NOMO-1 (cell line): Measurements from ENCODE around the gene MCF2L.

Experiments used
- DNase-seq, 2 experiments: peaks; one replicate each; lab custom pipeline; 2025; ENCODE audit not compliant: unreplicated experiment in 2 of 2; lab: John Stamatoyannopoulos, UW

MCF2L gene

DNA sequence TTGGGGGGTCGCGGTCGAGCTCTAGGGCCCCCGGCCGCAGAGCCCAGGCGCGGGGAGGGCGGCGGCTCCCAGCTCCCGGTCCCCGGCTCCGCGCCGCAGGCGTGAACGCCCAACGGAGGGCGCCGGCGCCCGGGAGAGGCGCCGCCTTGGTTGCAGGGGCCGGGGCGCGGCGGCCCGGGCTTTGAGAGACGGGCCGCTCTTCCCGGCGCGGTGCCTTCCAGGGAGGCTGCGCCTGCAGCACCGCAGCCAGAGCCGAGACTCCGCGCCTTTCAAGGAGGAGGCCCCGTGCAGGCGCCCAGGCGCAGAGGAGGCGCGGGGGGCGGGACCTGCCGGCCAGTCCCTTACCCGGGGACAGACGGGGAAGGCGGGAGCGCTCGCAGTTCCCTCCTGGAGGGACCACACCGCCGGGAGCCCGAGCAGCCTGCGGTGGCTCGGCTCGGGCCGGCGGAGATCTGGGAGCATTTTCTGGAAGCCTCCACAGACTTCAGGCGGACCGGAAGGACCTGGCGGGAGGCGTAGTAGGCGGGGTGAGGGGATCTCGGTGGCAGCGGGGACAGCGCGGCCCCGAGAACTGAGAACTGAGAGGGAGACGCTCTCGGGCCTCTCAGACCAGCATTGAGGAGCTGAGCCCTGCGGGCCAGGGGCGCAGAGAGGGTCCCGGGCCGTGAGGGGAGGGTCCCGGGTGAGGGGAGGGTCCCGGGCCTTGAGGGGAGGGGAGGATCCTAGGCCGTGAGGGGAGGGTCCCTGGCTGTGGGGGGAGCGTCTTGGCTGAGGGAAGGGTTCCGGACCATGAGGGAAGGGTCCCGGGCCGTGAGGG is 25.5 kb upstream of the MCF2L start:
- peak in 1 of 2 experiments; percentile 43 for DNase-seq

DNA sequence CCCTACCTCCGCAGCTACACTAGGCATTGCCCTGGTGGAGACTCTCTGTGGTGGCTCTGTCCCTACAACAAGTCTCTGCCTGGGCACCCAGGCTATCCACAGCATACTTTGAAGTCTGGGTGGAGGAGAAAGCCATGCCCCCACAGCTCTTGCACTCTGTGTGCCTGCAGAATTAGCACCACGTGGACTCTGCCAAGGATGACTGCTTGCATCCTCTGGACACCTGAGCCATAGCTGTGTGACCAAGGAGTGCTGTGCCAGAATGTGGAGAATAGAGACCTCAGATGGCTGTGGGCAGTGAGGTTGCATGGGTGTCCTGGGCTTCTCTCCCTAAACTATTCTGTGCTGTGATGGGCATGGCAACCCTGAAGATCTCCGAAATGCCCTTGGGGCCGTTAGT is 21.2 kb upstream of the MCF2L start:
- DNase-seq, result no peak

- DNase-seq, result no peak
These were observed 17.2 kb upstream of the MCF2L start for GRCh38 chr13:112951674-112952371.

DNA sequence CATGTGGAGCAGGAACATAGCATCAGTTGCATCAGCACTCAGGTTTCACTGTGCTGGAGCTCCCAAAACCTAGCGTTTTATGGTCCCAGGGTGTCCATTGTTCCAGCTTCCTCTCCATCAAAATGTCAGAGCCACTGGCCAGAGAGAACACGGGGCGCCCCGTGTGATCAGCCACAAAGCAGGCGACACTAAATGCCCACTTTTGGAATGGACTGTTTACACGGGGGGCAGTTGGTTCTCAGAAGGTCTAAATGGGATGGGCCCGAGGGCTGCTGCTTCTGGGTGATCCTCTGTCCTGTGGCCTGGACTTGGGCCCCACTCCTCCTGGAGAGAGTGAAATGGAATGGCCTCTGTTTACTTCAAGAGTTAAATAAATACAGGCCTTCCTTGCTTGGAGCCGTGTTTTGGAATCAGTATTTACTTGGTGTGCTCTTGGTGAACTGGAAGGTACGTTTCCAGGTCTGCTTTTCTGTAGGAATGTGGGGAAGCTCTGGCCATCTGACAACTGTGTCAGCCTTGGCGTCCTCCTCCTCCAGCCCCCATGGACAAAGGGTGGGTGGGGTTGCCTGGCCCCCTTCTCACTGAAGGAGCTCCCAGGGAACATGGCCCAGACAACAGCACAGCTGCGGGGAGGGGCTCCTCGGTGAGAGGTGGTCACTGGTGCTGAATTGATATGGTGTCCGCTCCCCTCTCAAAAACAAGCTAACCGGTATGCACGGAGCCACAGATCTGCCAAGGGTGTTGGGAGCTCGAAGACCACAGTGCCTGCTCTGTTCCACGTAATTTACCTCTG is 16.1 kb upstream of the MCF2L start:
- no peak for DNase-seq

DNA sequence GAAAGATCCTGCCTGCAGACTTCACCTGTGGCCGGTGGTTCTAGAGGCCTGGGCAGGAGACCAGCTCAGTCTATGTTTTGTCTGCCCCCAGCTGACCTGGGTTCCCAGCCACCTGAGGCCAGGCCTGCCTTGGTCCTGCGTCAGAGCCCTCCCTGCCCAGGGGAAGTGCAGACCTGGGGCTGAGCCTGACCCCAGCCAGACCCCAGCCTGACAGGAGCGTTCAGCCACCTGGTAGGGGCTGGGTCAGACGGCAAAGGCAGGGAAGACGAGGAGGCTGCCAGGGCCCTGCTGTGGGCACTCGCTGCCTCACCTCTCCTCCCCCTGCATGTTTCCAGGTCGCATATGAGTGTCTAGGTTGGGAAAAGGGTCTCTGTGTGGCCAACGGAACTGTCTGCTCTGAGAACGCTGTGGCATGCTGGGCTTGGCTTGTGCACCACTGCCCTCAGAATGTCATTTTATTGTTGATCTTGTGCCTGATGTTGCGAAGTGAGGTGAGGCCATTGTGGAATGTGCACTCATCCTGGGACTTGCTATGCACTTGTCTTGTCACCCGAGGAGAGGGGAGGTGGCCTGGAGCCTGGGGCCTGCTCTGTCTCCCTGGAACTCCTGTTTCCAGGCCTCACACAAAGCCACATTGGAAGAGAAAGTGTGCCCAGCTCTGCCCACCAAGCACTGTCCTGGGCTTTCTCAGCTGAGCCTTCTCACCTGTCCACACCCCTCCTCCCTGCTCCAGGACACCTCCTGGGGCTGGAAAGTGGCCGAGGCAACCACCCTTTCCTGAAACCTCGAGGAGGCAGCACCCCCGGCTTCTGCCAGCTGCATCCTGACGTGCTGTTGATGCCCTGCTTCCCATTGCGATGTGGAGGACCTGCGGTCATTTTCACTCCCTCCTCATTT is 15.2 kb upstream of the MCF2L start:
- no peak for DNase-seq

DNA sequence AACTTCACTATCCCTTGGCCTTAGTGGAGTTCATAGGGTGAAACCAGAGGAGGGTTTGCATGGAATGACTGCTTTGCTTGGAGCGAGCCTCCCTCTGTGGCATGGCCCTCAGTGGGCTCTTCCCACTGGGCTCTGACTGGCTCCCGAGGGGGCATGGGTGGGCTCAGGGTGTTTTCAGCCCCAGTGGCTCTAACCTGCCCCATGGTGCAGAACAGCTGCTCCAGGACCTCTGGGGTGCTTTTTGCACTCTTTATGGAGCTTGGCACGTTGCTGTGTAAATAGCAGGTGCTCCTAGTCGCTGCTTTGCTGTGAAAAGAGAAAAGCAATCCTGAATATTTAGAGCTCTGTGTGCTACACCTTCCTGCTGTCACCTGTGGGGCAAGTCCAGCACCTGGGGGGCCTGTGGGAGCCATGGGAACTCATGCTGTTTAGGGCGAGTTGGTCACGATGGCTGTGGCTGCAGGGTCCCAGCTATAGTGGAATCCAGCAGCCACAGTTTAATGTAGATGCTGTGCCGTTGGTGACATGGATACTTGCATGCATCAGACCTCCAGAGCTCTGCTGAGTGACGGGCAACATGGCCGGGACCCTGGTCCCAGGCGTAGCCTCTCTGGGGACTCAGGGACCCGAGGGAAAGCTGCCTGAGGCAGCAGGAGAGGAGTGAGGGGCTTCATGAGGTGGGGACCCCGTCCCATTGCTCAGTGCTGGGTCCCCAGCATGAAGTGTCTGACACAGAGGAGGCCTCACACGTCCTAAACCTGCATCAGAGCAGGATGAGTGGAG is 14.3 kb upstream of the MCF2L start:
- no peak for DNase-seq

DNA sequence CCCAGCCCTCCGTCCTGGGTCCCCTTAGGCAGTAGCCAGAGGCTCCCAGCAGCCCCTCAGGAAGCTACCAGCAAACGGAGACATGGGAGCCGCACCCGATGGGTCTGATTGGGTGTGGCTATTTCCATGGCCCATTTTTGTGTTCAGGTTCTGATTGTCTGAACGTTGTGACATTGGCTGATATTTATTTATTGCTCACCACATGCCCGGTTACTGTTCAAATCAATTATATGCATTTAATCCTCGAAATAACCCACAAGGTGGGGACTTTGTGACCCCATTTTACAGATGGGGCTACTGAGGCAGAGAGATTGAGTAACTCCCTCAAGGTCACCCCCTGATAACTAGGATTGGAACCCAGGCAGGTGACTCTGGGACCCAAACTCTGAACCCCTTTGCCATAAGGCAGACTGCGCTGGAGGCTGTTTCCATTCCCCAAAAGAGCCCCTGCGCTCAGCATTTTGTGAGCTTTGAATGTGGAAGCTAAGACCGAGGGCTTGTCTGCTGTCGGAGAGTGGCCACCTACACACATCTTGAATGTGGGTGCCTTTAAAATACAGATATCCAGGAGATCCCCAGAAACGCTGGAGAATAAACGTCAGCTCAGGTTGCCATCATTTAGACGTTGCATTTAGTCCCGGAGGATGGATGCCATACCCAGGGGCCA is 13.6 kb upstream of the MCF2L start:
- DNase-seq, result no peak

DNA sequence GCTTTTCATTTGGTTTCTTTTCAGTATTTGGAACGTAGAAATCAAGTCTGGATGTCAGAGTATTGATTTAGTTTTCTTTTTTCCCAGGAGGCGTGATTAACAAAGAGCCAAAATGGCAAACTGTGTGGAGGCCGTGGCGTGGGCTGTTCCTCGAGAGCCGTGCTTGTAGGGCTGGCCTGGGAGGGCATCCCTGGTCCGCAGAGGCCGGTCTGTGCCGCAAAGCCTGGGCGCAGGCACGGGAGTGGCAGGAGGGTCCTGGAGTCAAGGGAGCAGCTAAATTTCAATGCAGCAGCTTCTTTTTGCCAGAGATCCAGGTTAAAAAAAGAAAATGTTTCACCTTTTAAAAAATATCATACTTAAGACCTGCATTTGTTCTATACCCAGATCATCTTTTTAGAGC is 13.1 kb upstream of the MCF2L start:
- no peak for DNase-seq

GRCh38 chr13:112956571-112957294 is 12.3 kb upstream of the MCF2L start:
- DNase-seq, result no peak

- no peak for DNase-seq
These were observed 11.7 kb upstream of the MCF2L start for GRCh38 chr13:112957295-112957677.

- DNase-seq, result no peak
These were observed 10.7 kb upstream of the MCF2L start for GRCh38 chr13:112958127-112958989.

GRCh38 chr13:112959206-112959605 is 9.8 kb upstream of the MCF2L start:
- no peak for DNase-seq

DNA sequence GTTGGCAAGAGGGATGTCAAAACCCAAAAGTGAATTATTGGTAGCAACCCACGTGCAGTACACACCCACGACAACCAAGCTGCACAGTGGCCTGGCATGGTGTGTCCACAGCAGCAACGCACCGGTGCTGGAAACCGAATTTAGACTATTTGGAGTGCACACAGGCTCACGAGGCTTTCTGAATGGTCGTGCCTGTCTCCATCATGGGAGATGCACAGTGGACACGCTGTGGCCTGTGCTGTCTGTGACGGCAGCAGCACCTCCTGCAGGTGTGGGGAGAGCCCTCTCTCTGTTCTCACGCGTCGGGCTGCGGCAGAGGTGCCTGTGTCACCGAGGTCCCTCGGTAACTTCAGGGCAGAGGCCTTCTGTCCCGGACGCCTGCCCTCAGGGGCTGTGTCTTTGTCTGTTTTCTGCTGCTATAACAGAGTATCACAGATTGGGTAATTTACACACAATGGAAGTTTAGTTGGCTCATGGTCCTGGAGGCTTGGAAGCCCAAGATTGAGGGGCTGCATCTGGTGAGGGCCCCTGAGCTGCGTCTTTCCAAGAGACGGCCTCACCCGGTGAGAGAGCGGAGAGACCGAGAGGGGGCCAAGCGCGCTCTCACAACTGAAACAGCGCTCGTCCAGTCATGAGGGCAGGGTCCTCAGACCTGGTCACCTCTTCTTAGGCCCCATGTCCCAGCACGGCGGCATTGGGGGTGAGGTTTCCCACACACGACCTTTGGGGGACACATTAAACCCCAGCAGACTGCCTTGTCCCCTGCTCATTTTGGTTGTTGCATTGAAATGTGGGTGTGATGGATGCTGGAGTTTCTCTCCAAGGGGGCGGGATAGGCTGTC is 9.1 kb upstream of the MCF2L start:
- no peak for DNase-seq

DNA sequence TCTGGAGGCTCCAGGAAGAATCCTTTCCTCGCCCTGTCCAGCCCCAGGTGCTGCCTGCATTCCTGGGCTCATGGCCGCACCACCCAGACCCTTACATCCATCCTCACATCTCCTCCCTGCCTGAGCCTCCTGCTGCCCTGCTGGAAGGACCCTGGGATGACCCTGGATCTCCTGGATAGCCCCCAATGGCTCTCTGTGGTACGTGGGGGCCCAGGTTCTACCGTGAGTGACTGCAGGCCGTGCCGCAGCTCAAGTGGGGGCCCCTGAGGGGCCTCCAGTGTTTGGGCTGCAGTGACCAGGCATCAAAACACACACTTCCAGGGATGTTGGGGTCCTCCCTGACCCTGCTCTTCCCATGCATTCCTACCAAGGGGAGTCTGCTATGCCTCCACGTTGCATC is 8.3 kb upstream of the MCF2L start:
- DNase-seq, result no peak

DNA sequence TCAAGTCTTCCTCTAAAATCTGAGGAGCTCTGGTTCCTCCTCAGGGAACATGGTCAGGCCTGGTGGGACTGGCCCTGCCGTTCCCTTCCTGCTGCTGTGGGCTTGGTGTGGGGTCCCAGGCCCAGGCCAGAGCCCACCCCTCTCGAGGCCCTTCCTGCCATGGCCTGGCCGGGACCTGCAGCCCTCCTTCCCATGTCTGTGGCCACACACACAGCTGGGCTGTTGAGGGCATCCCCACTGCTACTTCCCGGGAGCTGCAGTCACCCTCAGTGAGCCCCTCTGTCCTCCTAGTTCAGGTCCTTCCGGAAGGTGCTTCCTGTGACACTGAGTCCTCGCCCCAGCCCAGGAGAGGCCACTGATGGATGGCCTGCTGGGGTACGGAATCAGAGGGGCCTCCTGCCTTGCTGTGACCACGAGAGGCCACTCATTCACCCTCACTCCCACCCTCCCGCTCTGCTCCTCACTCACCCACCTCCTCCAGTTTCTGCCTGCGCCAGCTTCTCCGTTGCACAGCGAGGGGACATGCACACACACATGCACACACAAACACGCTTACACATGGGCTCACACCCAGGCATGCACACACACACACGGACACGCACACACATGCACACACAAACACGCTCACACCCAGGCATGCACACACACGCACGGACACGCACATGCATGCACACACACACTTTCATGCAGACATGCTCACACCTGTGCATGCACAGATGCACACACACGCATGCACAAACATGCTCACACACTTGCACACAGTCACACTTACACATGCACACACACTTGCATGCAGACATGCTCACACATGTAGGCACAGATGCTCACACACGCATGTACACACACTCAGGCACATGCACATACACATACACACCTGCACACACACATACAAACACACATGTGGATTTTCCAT is 7.3 kb upstream of the MCF2L start:
- DNase-seq, result no peak

- no peak for DNase-seq
These were observed 6.6 kb upstream of the MCF2L start for GRCh38 chr13:112962396-112962795.
